H9 (cell line): ENCODE data around the gene TIMM13. TPM values are rescaled to one million over a fixed set of nuclear protein-coding genes. Genes with fewer than 3 reads are reported as not detected.
"Not testable (repeated sequence)": the region's sequence is repeated elsewhere in the genome, so short reads cannot be mapped to it uniquely, and the experiment has no call there.

ENCODE experiments used
- DNase-seq: peaks from one replicate; pipeline ENCODE4 v3.0.0-alpha.2; 2017
- H2AFZ ChIP-seq: one replicate; pipeline ENCODE4 v1.6.1; 2013; ENCODE audit warnings: mild to moderate bottlenecking, low read length, control low read depth, moderate library complexity
- H2AK5ac ChIP-seq: 2 replicates; pipeline ENCODE4 v1.6.1; 2013; ENCODE audit warnings: low read length, control low read depth, mixed read lengths; ENCODE audit not compliant: insufficient read length
- H2BK120ac ChIP-seq: one replicate; pipeline ENCODE4 v1.6.1; 2013; ENCODE audit warnings: low read depth, mild to moderate bottlenecking, low read length, control low read depth, inconsistent platforms; ENCODE audit not compliant: poor library complexity, severe bottlenecking
- H2BK12ac ChIP-seq: 2 replicates; pipeline ENCODE4 v1.6.1; 2013; ENCODE audit warnings: low read length, control low read depth, mixed read lengths, low read depth; ENCODE audit not compliant: insufficient read length
- H2BK15ac ChIP-seq: 2 replicates; pipeline ENCODE4 v1.6.1; 2013; ENCODE audit warnings: low read depth, low read length, control low read depth
- H2BK20ac ChIP-seq: one replicate; pipeline ENCODE4 v1.6.1; 2013; ENCODE audit warnings: low read depth, mild to moderate bottlenecking, low read length, control low read depth, inconsistent platforms; ENCODE audit not compliant: poor library complexity, severe bottlenecking
- H2BK5ac ChIP-seq: 2 replicates; pipeline ENCODE4 v1.6.1; 2013; ENCODE audit warnings: low read length, control low read depth, mixed read lengths; ENCODE audit not compliant: insufficient read length
- H3K14ac ChIP-seq: 2 replicates; pipeline ENCODE4 v1.6.1; 2013; ENCODE audit warnings: low read length, control low read depth; ENCODE audit not compliant: insufficient read depth
- H3K18ac ChIP-seq: 2 replicates; pipeline ENCODE4 v1.6.1; 2013; ENCODE audit warnings: low read depth, mild to moderate bottlenecking, mixed read lengths, low read length, control low read depth; ENCODE audit not compliant: insufficient read length
- H3K23ac ChIP-seq: 2 replicates; pipeline ENCODE4 v1.6.1; 2013; ENCODE audit warnings: low read length, control low read depth, mixed read lengths, low read depth; ENCODE audit not compliant: insufficient read length
- H3K23me2 ChIP-seq: 2 replicates; pipeline ENCODE4 v1.6.1; 2013; ENCODE audit warnings: low read depth, mild to moderate bottlenecking, mixed read lengths, low read length, control low read depth; ENCODE audit not compliant: insufficient read length, poor library complexity, severe bottlenecking
- H3K27ac ChIP-seq: 2 replicates; pipeline ENCODE4 v1.5.1; 2013; ENCODE audit warnings: low read length, control low read depth, mixed read lengths, low read depth; ENCODE audit not compliant: insufficient read length
- H3K27me3 ChIP-seq: 2 replicates; pipeline ENCODE4 v1.6.1; 2013; ENCODE audit warnings: low read length, control low read depth, inconsistent platforms; ENCODE audit not compliant: insufficient read depth
- H3K4ac ChIP-seq: 2 replicates; pipeline ENCODE4 v1.6.1; 2013; ENCODE audit warnings: low read depth, mild to moderate bottlenecking, control low read depth, inconsistent platforms, low read length, moderate library complexity
- H3K4me1 ChIP-seq: 2 replicates; pipeline ENCODE4 v1.6.1; 2013; ENCODE audit warnings: low read length, control low read depth, inconsistent platforms; ENCODE audit not compliant: insufficient read depth
- H3K4me2 ChIP-seq: 2 replicates; pipeline ENCODE4 v1.6.1; 2013; ENCODE audit warnings: low read length, control low read depth, mixed read lengths; ENCODE audit not compliant: insufficient read length, insufficient read depth
- H3K56ac ChIP-seq: 2 replicates; pipeline ENCODE4 v1.6.1; 2013; ENCODE audit warnings: low read depth, mild to moderate bottlenecking, mixed read lengths, low read length, control low read depth; ENCODE audit not compliant: insufficient read length
- H3K79me1 ChIP-seq: 2 replicates; pipeline ENCODE4 v1.6.1; 2013; ENCODE audit warnings: low read depth, mild to moderate bottlenecking, moderate library complexity, low read length, control low read depth, inconsistent platforms; ENCODE audit not compliant: insufficient read depth, poor library complexity, severe bottlenecking
- H3K79me2 ChIP-seq: 2 replicates; pipeline ENCODE4 v1.6.1; 2013; ENCODE audit warnings: low read length, control low read depth, inconsistent platforms; ENCODE audit not compliant: insufficient read depth
- H3K9ac ChIP-seq: 2 replicates; pipeline ENCODE4 v1.6.1; 2013; ENCODE audit warnings: low read length, control low read depth, mixed read lengths; ENCODE audit not compliant: insufficient read length; ENCODE audit errors: extremely low read depth
- H3K9me3 ChIP-seq: one replicate; pipeline ENCODE4 v1.6.1; 2013; ENCODE audit warnings: low read depth, low read length, inconsistent platforms; ENCODE audit not compliant: control insufficient read depth
- H3T11ph ChIP-seq: one replicate; pipeline ENCODE4 v1.6.1; 2013; ENCODE audit warnings: mild to moderate bottlenecking, low read length, control low read depth, inconsistent platforms
- H4K20me1 ChIP-seq: one replicate; pipeline ENCODE4 v1.6.1; 2013; ENCODE audit not compliant: control insufficient read depth, insufficient read length, insufficient read depth
- H4K5ac ChIP-seq: 2 replicates; pipeline ENCODE4 v1.6.1; 2013; ENCODE audit warnings: low read depth, mild to moderate bottlenecking, mixed read lengths, low read length, control low read depth; ENCODE audit not compliant: insufficient read length
- H4K8ac ChIP-seq: replicated peaks from 2 replicates; pipeline ENCODE4 v1.6.1; 2013; ENCODE audit warnings: low read length, control low read depth, mixed read lengths, low read depth; ENCODE audit not compliant: insufficient read length
- H4K91ac ChIP-seq: 2 replicates; pipeline ENCODE4 v1.6.1; 2013; ENCODE audit warnings: low read depth, mild to moderate bottlenecking, moderate library complexity, mixed read lengths, low read length, control low read depth; ENCODE audit not compliant: insufficient read length
- H3K27ac Mint-ChIP-seq, 3 experiments: 2 replicates in 2 of 3; 3 replicates in 1 of 3; pipeline ENCODE4 v1.8.0; 2020 to 2021; ENCODE audit warnings: mixed read lengths in 3 of 3, mild to moderate bottlenecking in 1 of 3, moderate library complexity in 1 of 3
- H3K27me3 Mint-ChIP-seq: 2 replicates; pipeline ENCODE4 v1.8.0; 2021; ENCODE audit warnings: low read depth, mild to moderate bottlenecking, moderate library complexity, mixed read lengths
- H3K36me3 Mint-ChIP-seq, 3 experiments: 2 replicates in 2 of 3; 3 replicates in 1 of 3; pipeline ENCODE4 v1.8.0; 2020 to 2021; ENCODE audit warnings: low read depth in 3 of 3, mixed read lengths in 3 of 3; ENCODE audit not compliant: insufficient read depth in 1 of 3
- H3K4me1 Mint-ChIP-seq, 2 experiments: 2 replicates each; pipeline ENCODE4 v1.8.0; 2020; ENCODE audit warnings: mixed read lengths in 2 of 2
- H3K4me3 Mint-ChIP-seq, 2 experiments: 2 replicates in 1 of 2; 3 replicates in 1 of 2; pipeline ENCODE4 v1.8.0; 2020 to 2021; ENCODE audit warnings: mild to moderate bottlenecking in 2 of 2, mixed read lengths in 2 of 2, moderate library complexity in 1 of 2
- H3K9me3 Mint-ChIP-seq, 2 experiments: 2 replicates in 1 of 2; 3 replicates in 1 of 2; pipeline ENCODE4 v1.8.0; 2020; ENCODE audit warnings: mild to moderate bottlenecking in 2 of 2, mixed read lengths in 2 of 2, moderate library complexity in 1 of 2
- CTCF ChIP-seq: fragments of 200-600 bp; sonication (generic); conservative IDR thresholded peaks from 3 replicates; pipeline ENCODE4 v1.8.0; 2021; ENCODE audit warnings: antibody characterized with exemption, mild to moderate bottlenecking
- WGBS: extraction: QIAGEN DNeasy Blood & Tissue Kit; methylation state at CpG from one replicate; pipeline ENCODE4 v1.1.7; 2013; ENCODE audit warnings: missing lambda C conversion rate, low lambda C conversion rate, mixed read lengths; ENCODE audit not compliant: insufficient read length; ENCODE audit errors: extremely low coverage; 5-methylcytosine and 5-hydroxymethylcytosine counted together
- total RNA-seq: library from RNA; stranded (reverse); gene quantifications from 2 replicates; pipeline ENCODE4 v1.2.1, GENCODE V29; 2021

Gene TIMM13
- total RNA-seq, 1 experiment from 2014 or later: 214 TPM

- Histone ChIP-seq H3K4me1 (no peaks in the 10 kb centered on the region; the same call in 1 of the 2 replicates), H3K14ac (no peak overlapping the region), H2BK120ac (no peak overlapping the region), H3T11ph (no peak overlapping the region), H2AFZ (no peak overlapping the region), H3K27me3 (no peaks in the 10 kb centered on the region; the same call in 1 of the 2 replicates), H3K27ac (no peak overlapping the region), H3K79me1 (no peaks in the 10 kb centered on the region), H4K5ac (no peak overlapping the region), H2BK20ac (no peak overlapping the region), H2AK5ac (no peak overlapping the region), H2BK15ac (no peak overlapping the region), H3K79me2 (no peaks in the 10 kb centered on the region), H3K4me2 (no peak overlapping the region), H2BK5ac (no peak overlapping the region), H3K18ac (no peak overlapping the region), H3K9ac (no peak overlapping the region), H3K4ac (no peak overlapping the region), H3K9me3 (no peaks in the 10 kb centered on the region), H3K23me2 (peaks cover 2% of the 10 kb centered on the region), H3K56ac (no peak overlapping the region), H2BK12ac (no peak overlapping the region), H4K91ac (no peak overlapping the region), H4K20me1 (no peaks in the 10 kb centered on the region), H3K23ac (no peak overlapping the region), H4K8ac (no peak overlapping the region)
- peaks cover 22% of the 10 kb centered on the region for H3K27me3 Mint-ChIP-seq
- no peak overlapping the region for H3K27ac Mint-ChIP-seq
- no peak for TF ChIP-seq CTCF
- no CpG with 5 or more reads among the region's 8 CpGs for WGBS
- no peak for DNase-seq
- no peak overlapping the region for H3K4me3 Mint-ChIP-seq
- H3K36me3 Mint-ChIP-seq: no peaks in the 10 kb centered on the region
- H3K9me3 Mint-ChIP-seq: no peaks in the 10 kb centered on the region
- H3K4me1 Mint-ChIP-seq: no peaks in the 10 kb centered on the region
Observed at GRCh38 chr19:2394054-2394441, 33.3 kb downstream of the TIMM13 start.

GRCh38 chr19:2392899-2393298 is 34.5 kb downstream of the TIMM13 start:
- not testable (repeated sequence) for H3K4me1 ChIP-seq, H3K14ac ChIP-seq, H4K20me1 ChIP-seq, H2BK15ac ChIP-seq, H3K4ac ChIP-seq, H3K27ac Mint-ChIP-seq, H3K9me3 Mint-ChIP-seq, H3K79me1 ChIP-seq, H3K23ac ChIP-seq, H3K56ac ChIP-seq, DNase-seq, H2AK5ac ChIP-seq, H4K8ac ChIP-seq, H3K27ac ChIP-seq, H3K79me2 ChIP-seq, H3K23me2 ChIP-seq, H2BK120ac ChIP-seq, H3K4me2 ChIP-seq, H3K4me1 Mint-ChIP-seq, H2BK20ac ChIP-seq, H3K9me3 ChIP-seq, H3K9ac ChIP-seq, H2BK5ac ChIP-seq, H3K27me3 ChIP-seq, H3K36me3 Mint-ChIP-seq, H3K4me3 Mint-ChIP-seq, H4K5ac ChIP-seq, H3K18ac ChIP-seq, H4K91ac ChIP-seq, H2BK12ac ChIP-seq, H2AFZ ChIP-seq, H3T11ph ChIP-seq
- peaks cover 30% of the 10 kb centered on the region for H3K27me3 Mint-ChIP-seq
- WGBS: no CpG with 5 or more reads among the region's 8 CpGs
